Measurements from ENCODE around the gene NRDE2.

- TF ChIP-seq POLR2A (IDR thresholded peaks at IDR 0.05) (no peak), CTCF (IDR thresholded peaks at IDR 0.05) (no peak)
These were observed 32.3 kb downstream of the NRDE2 start for GRCh38 chr14:90299408-90299807.
